Measurements from ENCODE around the gene REXO4. TPM values are rescaled to one million over a fixed set of nuclear protein-coding genes. Genes with fewer than 3 reads are reported as not detected.

Gene REXO4
- total and polyA plus RNA-seq, 2 donors (not counting 1 experiment from before 2014, with no cell fraction given), result 16.6 to 21.1 TPM

- Histone ChIP-seq H3K9me3 (ENCODE audit: control insufficient read depth, insufficient read depth, low read depth, low read length) (no peaks in the 10 kb centered on the region), H3K4me2 (ENCODE audit: extremely low read depth, insufficient read depth, low read length) (peak overlapping the region; percentile 23), H3K36me3 (ENCODE audit: control insufficient read depth, insufficient read depth, low read length) (peaks cover 35% of the 10 kb centered on the region), H4K20me1 (ENCODE audit: control insufficient read depth, extremely low read depth, insufficient read depth, low read length) (peaks cover 9% of the 10 kb centered on the region), H3K4me3 (replicated peaks in 1 of 4; ENCODE audit: control extremely low read depth in 1 of 4, insufficient read depth in 1 of 4, low read depth in 3 of 4, low read length in 4 of 4) (peak overlapping the region in 1 of 4 experiments; percentile 4), H2AFZ (ENCODE audit: low read length) (no peak overlapping the region), H3K79me2 (ENCODE audit: control insufficient read depth, insufficient read depth, low read length) (peaks cover 86% of the 10 kb centered on the region), H3K27me3 (ENCODE audit: control insufficient read depth, insufficient read depth, low read length) (no peaks in the 10 kb centered on the region), H3K27ac (ENCODE audit: insufficient read depth, low read length) (no peak overlapping the region), H3K4me1 (ENCODE audit: control insufficient read depth, extremely low read depth, insufficient read depth, low read length) (peaks cover 10% of the 10 kb centered on the region), H3K9ac (ENCODE audit: insufficient read depth, low read length) (no peak overlapping the region)
- no peak for DNase-seq (ENCODE audit: low read depth in 2 of 2)
- TF ChIP-seq CTCF (conservative IDR thresholded peaks at IDR 0.05 in 1 of 2, IDR thresholded peaks at IDR 0.05 in 1 of 2; ENCODE audit: low read depth in 1 of 2, low read length in 2 of 2) (no peak), EZH2 (IDR thresholded peaks at IDR 0.05; ENCODE audit: low read length, missing control alignments) (no peak)
Measured at GRCh38 chr9:133372144-133372543, 45.7 kb downstream of the REXO4 start.

GRCh38 chr9:133371261-133371711, 46.5 kb downstream of the REXO4 start:
- peak in 1 of 2 donors; percentile 52 for DNase-seq (ENCODE audit: low read depth in 2 of 2)
- peaks cover 43% of the 10 kb centered on the region for H3K36me3 ChIP-seq (ENCODE audit: control insufficient read depth, insufficient read depth, low read length)

DNA sequence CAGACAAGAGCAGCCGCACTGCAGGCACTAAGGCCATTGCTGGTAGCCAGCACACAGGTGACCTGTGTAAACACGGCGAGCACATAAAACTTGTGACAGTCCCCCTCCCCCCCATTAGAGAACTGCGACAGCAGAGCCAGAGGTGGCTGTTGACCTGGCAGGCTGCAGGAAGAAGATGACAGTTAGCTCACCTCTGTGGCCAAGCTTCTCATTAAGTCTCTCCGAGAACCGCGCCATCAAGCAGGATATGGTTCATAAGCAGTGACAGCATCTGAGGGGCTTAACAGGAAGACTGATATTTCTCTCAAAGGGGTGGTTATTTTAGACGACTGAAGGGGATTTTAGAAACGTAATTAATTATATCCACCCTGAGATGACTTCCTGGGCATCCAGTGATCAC, 47.1 kb downstream of the REXO4 start:
- H3K27ac ChIP-seq (ENCODE audit: insufficient read depth, low read length), result no peak overlapping the region
- H3K27me3 ChIP-seq (ENCODE audit: control insufficient read depth, insufficient read depth, low read length), result no peaks in the 10 kb centered on the region
- no peak for DNase-seq (ENCODE audit: low read depth in 2 of 2)
- H2AFZ ChIP-seq (ENCODE audit: low read length), result no peak overlapping the region
- no peak overlapping the region for H3K9ac ChIP-seq (ENCODE audit: insufficient read depth, low read length)
- H3K9me3 ChIP-seq (ENCODE audit: control insufficient read depth, insufficient read depth, low read depth, low read length), result no peaks in the 10 kb centered on the region
- H3K4me1 ChIP-seq (ENCODE audit: control insufficient read depth, extremely low read depth, insufficient read depth, low read length), result peaks cover 10% of the 10 kb centered on the region
- TF ChIP-seq CTCF (conservative IDR thresholded peaks at IDR 0.05 in 1 of 2, IDR thresholded peaks at IDR 0.05 in 1 of 2; ENCODE audit: low read depth in 1 of 2, low read length in 2 of 2) (no peak), EZH2 (IDR thresholded peaks at IDR 0.05; ENCODE audit: low read length, missing control alignments) (no peak)
- peaks cover 48% of the 10 kb centered on the region for H3K36me3 ChIP-seq (ENCODE audit: control insufficient read depth, insufficient read depth, low read length)
- H3K4me2 ChIP-seq (ENCODE audit: extremely low read depth, insufficient read depth, low read length), result peak overlapping the region; percentile 21
- H3K4me3 ChIP-seq (replicated peaks in 1 of 4; ENCODE audit: control extremely low read depth in 1 of 4, insufficient read depth in 1 of 4, low read depth in 3 of 4, low read length in 4 of 4), result no peak overlapping the region
- peaks cover 10% of the 10 kb centered on the region for H4K20me1 ChIP-seq (ENCODE audit: control insufficient read depth, extremely low read depth, insufficient read depth, low read length)
- peaks cover 100% of the 10 kb centered on the region for H3K79me2 ChIP-seq (ENCODE audit: control insufficient read depth, insufficient read depth, low read length)

More at GRCh38 chr9:133371261-133371711, 46.5 kb downstream of the REXO4 start:
- Histone ChIP-seq H3K9ac (ENCODE audit: insufficient read depth, low read length) (no peak overlapping the region), H3K4me2 (ENCODE audit: extremely low read depth, insufficient read depth, low read length) (no peak overlapping the region), H3K27me3 (ENCODE audit: control insufficient read depth, insufficient read depth, low read length) (no peaks in the 10 kb centered on the region), H3K9me3 (ENCODE audit: control insufficient read depth, insufficient read depth, low read depth, low read length) (no peaks in the 10 kb centered on the region), H3K4me1 (ENCODE audit: control insufficient read depth, extremely low read depth, insufficient read depth, low read length) (peaks cover 10% of the 10 kb centered on the region), H4K20me1 (ENCODE audit: control insufficient read depth, extremely low read depth, insufficient read depth, low read length) (peaks cover 10% of the 10 kb centered on the region), H2AFZ (ENCODE audit: low read length) (no peak overlapping the region), H3K4me3 (replicated peaks in 1 of 4; ENCODE audit: control extremely low read depth in 1 of 4, insufficient read depth in 1 of 4, low read depth in 3 of 4, low read length in 4 of 4) (no peak overlapping the region), H3K79me2 (ENCODE audit: control insufficient read depth, insufficient read depth, low read length) (peaks cover 95% of the 10 kb centered on the region), H3K27ac (ENCODE audit: insufficient read depth, low read length) (no peak overlapping the region)
- no peak for TF ChIP-seq CTCF (conservative IDR thresholded peaks at IDR 0.05 in 1 of 2, IDR thresholded peaks at IDR 0.05 in 1 of 2; ENCODE audit: low read depth in 1 of 2, low read length in 2 of 2)
- TF ChIP-seq EZH2 (IDR thresholded peaks at IDR 0.05; ENCODE audit: low read length, missing control alignments), result no peak
